CD4-positive, alpha-beta T cell treated with Interleukin-2 at 100 ng/mL for 4 hours (primary cell): Measurements from ENCODE around the gene ANXA2R.
A peak's percentile ranks its signal among the peaks of the same experiment; 100 is the strongest.
"Not testable (repeated sequence)": the region's sequence is repeated elsewhere in the genome, so short reads cannot be mapped to it uniquely, and the experiment has no call there.

Source experiments
- DNase-seq: peaks from one replicate; pipeline ENCODE4 v3.0.0-alpha.2; 2020; ENCODE audit warnings: low spot score

ANXA2R gene

DNA sequence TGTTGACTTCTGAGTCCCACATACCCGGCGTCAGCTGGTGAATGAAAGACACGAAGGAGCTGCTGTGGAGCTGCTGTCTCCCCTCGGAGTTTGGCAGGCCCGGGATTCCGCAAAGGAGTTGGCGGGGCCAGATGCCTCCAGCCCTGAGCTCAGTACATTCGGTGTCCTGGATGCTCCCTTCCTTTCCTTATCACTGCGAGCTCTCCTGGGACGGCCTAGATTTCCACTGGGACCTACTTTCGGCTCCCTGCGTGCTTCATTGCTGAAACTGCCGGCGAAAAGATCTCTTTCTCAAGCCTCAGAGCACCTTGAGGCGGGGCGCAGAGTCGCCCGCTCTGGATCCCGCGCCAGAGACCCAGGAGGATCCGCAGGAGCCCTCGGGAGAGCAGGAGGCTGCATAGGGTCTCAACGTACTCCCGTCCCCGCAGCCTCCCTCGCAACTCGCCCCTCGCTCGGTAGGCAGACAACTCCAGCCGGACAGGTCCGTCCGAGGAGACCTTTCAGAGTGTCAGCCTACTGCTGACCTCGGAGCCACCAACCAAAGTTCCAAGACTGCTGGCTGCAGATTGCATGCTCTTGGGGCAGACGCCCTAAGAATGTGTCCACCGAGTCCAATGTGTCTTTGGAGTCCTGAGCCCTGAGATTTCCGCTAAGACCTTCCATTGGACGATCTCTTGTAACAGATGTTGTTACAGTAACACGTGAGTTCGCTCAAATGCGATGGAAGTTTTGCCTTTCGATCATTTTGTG is 6.1 kb downstream of the ANXA2R start:
- DNase-seq, result no peak

DNA sequence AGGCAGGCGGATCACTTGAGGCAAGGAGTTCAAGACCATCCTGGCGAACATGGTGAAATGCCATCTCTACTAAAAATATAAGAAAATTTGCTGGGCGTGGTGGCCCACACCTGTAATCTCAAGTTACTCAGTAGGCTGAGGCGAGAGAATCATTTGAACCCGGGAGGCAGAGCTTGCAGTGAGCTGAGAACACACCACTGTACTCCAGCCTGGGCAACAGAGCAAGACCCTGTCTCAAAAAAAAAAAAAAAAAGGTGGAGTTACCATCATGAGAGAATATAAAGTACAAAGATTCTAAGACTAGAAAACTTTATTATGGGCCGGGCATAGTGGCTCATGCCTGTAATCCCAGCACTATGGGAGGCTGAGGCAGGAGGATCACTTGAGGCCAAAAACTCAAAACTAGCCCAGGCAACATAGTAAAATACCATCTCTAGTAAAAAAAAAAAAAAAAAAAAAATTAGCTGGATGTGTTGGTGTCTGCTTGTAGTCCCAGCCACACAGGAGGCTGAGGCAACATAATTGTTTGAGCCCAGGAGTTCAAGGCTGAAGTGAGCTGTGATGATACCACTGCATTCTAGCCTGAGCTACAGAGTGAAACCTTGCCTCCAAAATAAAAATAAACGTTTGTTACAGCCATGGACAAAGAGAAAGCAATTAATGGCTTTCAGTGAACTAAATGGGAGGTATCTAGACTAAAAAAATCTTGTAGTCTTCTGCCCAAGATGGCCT is 12.9 kb downstream of the ANXA2R start:
- DNase-seq, result no peak

DNA sequence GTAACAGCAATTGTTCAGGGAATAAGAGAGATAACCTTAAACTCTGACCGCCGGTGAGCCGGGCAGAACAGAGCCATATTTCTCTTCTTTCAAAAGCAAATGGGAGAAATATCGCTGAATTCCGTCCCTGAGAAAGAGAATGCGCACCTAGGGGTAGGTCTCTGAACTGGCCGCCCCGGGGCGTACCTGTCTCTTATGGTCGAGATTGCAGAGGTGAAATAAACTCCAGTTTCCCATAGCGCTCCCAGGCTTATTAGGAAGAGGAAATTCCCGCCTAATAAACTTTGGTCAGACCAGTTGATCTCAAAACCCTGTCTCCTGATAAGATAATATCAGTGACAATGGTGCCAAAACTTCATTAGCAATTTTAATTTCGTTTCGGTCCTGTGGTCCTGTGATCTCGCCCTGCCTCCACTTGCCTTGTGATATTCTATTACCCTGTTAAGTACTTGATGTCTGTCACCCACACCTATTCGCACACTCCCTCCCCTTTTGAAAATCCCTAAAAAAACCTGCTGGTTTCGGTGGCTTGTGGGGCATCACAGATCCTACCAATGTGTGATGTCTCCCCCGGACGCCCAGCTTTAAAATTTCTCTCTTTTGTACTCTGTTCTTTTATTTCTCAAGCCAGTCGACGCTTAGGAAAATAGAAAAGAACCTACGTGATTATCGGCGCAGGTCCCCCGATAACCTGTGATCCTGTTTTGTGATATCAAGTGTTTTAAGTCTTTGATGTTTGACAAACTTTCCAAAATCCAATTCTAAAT is 14.8 kb downstream of the ANXA2R start:
- DNase-seq, result not testable (repeated sequence)

DNA sequence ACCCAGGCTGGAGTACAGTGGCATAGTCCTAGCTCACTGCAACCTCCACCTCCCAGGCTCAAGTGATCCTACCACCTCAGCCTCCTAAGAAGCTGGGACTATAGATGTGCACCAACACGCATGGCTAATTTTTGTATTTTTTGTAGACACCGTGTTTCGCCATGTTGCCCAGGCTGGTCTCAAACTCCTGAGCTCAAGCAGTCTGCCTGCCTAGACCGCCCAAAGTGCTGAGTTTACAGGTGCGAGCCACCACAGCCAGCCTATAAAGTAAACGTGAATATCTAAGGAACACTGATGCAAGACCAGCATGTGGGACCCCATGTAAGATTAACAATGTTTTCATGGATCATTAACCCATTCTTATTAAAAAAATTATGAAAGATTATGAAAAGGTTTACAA is 15.9 kb downstream of the ANXA2R start:
- no peak for DNase-seq

DNA sequence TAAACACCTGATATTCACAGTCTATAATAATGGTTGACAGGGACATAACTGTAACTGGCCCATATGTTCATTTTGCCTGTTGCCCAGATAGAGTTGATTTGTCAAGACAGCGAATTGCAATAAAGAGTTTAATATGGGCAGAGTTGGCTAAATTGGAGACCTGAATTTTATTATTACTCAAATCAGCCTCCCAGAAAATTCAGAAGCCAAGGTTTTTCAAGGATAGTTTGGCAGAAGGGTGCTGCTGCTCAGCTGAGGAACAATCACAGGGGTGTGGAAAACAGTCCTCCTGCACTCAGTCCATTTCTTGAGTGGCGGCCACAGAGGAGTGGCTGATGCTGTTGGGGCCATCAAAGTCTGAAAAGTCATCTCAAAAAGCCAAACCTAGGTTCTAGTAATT is 19.0 kb downstream of the ANXA2R start:
- no peak for DNase-seq

DNA sequence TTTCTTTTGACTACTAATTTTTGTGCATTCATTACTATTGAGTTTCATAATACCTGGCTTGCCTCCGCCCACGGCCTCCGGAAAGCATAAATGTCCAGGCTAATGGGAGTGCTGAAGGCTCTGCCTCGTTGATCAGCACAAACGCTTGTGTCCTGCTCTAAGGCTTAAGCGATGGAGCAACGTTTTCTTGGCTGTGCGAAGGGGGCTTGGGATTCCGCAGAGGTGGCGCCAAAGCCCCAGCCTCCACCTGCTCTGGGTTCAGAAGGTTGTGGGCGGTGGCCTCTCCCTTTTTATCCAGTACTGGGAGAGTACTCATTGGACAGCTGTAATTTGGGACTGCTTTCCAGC is 19.7 kb downstream of the ANXA2R start:
- DNase-seq, result no peak

DNA sequence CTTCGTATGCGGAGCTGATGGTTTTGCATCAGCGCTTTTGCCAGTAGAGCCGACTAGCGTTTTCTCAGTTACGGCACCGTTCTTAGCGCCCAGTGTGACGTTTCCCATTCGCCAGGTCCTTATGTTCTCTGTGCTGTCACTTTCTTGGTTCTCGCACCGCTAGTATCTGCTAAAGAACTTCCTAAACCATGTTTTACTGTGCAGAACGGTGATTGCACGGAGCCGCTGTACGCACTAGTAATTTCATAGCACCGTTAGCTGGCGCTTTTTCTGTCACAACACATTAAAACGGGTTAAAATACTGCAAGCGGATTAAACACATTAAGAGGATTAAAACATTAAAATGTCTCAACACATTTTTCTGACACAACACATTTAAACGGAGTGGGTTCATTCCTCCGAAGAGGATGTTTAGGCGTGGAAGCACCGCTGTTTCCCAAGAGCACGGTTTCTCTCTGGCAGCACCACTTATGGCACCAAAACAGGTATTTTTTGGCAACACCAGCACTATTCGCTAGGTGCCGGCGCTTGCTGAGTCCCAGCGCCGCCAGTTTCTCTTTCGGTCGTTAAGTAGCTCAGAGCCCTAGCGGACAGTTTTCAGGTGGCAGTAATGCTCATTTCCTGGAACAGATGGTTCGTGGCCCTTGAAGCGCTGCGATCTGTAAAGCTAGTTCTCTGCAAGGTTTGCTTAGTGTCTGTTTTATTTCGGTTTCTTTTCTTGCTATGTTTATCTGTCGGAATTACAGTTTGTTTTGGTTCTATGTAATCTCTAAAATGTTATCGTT is 20.3 kb downstream of the ANXA2R start:
- peak; percentile 93 for DNase-seq

DNA sequence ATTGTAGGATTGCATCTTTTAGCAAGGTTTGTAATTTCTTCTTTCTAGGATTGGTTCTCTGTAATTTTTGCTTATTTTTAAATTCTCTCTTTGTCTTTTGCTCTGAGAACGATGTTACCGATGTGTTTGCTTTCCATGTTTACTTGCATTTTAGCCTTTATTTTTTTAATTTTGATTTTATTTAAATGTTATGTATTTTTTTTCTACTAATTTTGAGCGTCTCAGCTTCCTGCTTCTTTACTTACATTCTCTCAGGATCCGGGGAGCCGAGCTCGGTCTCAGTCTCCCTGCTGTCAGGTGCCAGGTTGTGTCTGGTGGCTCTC is 20.9 kb downstream of the ANXA2R start:
- no peak for DNase-seq

DNA sequence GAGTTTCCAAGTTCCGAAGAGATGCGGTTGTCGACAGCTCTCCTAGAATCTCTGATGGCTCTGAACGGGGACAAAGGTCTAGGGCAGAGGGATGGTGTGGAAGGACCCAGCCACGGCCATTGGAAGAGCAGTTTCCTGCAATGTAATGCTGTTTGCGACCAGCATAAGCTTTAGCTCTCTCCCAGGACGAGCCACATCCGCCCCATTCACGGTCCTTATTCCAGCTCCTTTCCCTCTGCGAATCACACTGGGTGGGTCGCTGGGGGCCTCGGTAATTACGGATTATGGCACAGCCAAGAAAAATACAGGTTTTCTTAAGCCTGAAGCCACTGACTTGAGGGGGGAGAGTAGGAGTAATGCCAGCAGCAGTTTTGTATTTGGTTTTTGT is 22.7 kb downstream of the ANXA2R start:
- no peak for DNase-seq

DNA sequence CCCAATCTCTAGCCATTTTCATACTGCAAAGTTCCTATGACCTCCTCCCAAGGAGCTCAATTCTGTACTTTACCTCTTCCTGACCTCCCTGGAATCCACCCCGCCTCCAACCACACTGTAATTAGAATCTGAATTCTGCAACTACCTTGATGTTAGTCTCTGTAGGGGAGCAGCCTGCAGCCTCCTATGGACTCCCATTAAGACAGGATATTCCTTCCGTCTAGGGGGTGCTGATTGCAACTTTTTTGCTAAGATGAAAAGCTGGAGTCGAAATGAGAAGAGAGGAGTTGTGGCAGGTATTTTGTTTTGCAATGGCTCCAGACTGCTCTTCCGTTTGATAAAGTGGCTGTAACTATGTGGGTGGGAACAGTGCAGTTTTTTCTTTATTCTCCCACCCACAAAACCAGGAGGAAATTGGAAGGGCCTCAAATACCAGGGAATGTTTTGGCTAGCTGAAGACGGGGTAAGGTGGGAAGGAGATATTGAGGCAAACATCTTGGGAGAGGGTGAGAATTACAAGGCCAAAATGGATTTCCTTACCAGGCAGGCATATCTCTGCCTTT is 23.8 kb downstream of the ANXA2R start:
- DNase-seq, result no peak

DNA sequence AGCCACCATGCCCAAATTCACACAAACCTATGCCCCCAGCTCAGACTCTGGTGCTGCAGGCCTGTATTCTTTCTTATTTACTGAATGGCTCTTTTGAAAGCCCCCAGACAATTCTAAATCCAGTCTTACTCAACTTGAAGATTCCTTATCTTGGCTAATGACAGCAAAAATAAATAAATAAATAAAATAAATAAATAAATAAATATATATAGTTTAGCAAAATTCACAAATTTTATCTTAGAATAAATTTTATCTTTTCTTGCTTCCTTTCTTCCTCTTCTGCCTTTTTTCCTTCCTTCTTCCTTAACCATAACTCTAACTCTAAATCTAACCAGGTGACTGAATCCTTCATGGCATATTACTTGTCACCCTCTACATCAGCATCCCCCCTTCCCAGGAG is 25.6 kb downstream of the ANXA2R start:
- no peak for DNase-seq

DNA sequence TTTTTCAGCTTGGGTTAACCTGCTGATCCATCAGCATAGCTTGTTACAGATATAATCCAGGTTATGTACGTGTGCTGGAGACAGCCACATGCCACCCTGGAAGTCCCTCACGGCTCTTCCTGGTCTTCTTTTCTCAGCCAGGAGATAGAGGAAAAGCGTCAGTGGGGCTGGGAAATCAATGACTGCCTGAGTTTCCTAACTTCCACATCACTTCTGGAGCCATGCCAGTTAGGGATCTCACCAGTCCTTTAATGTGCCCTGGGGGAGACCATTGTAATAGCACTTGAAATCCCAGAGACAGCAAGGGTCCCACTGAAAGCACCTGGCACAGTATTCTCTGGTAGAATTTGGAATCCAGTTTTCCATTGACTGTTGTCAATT is 29.2 kb downstream of the ANXA2R start:
- DNase-seq, result no peak

DNA sequence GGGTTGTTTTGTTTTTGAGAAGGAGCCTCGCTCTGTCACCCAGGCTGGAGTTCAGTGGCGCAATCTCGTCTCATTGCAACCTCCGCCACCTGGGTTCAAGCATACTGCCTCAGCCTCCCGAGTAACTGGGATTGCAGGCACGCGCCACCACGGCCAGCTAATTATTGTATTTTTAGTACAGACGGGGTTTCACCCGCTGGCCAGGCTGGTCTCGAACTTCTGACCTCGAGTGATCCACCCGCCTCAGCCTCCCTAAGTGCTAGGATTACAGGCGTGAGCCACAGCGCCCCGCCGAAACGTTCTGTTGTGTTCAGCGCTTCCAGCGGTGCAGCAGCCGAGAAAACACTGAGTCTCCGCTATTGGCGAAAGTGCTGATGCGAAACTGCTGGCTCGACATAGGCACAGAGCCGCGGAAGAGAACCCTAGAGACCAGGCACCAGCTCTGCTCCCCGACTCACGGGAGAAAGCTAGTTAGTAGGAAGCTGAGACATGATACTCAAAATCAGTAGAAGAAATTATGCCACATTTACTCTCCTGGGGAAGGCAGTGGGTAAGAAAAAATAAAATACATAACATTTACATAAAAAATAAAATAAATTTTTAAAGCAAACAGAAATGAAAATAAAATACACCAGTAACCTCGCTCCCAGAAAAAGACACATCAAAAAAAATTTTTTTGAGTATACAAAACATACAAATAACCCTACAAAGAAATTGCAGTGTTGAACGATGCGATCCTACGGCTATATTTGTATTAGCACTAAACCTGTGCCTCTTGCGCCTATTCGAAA is 31.6 kb downstream of the ANXA2R start:
- peak; percentile 97 for DNase-seq

DNA sequence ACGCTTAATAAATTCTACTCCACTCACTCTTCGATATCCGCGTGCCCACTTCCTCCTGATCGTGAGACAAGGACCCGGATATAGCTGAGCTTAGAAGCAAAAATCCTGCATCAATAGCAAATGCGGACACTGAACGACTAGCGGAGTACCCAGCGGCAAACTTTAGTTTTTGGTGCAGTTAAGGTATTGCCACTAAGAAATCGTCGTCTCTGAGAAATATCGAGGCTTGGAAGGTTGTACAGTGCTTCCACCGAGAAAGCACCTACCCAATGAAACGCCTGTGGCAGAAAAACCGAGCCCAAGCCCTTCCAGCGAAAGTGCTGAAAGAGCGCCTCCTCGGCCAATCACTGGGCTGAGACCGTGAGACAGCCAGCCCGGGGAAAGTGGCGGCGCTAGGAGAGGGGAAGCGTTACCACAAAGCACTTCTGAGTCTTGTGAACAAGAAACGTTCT is 32.2 kb downstream of the ANXA2R start:
- peak; percentile 89 for DNase-seq

DNA sequence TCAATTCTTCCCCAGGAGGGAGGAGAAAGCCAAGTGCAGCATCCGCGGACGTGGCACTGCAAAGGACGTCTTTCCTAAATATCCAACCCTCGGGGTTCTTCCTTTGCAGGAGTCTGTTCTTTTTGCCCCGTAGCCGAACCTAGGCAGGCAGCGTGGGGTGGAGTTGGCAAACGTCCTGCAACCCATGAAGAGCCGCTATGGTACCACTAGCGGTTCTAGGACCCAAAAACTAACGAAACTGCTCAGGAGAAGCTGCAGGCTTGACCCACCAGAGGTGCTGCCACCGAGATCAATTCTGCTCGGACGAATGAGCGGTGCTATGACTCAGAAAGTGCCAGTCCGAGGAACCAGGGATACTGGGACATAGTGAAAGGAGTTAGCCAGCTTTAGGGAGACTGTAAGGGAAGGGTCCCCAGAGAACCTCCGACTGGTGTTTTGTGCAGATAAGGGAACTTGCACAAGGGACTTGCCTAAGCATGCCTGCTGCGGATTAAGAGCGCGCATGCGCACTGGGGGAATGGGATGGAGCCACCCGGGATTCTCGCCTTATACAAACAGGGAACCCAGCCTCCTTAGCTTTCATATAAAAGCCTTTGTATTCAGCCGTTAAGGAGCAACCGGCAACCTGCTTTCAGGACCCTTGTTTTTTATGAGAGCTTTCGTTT is 32.7 kb downstream of the ANXA2R start:
- peak; percentile 80 for DNase-seq

DNA sequence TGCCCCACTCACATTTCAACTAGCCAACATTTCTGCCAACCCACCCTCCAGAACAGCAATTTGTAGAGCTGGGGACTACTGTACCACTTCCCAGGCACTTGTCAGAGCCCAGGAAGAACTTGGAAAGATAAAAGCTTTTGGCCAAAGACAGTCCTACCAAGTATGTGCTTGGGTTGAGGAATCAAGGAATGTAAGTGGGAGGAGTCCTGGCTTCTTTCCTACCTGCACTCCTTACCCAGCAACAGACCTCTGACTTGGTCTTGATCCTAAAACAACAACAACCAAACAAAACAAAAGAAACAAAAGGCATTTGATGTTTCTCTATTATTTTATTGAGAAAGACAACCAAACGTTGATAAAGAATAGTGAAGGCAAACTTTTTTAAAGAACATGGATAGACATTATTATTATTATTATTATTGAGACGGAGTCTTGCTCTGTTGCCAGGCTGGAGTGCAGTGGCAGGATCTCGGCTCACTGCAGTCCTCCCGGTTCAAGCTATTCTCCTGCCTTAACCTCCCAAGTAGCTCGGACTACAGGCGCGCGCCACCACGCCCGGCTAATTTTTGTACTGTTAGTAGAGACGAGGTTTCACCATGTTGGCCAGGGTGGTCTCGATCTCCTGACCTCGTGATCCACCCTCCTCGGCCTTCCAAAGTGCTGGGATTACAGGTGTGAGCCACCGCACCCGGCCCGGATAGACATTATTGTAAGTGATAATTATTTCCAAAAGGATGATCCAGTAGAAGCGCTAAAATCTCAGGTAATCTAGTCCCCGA is 33.5 kb downstream of the ANXA2R start:
- DNase-seq, result no peak

DNA sequence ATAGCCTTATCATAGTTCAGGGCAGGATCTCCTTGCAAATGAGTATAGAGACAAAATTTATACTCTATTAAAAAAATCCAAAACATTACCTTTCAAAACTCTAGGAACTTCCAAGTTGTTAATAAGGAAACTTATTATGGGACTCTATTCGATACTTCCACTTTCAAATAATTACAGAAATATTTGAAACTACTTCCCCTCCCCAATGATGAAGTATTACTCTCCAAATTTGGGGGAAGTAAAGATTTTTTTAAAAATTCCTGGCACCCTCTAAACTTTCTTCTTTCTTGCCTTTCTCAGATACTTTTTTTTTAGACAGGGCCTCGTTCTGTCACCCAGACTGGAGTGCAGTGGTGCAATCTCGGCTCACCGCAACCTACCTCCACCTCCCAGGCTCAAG is 35.1 kb downstream of the ANXA2R start:
- no peak for DNase-seq

DNA sequence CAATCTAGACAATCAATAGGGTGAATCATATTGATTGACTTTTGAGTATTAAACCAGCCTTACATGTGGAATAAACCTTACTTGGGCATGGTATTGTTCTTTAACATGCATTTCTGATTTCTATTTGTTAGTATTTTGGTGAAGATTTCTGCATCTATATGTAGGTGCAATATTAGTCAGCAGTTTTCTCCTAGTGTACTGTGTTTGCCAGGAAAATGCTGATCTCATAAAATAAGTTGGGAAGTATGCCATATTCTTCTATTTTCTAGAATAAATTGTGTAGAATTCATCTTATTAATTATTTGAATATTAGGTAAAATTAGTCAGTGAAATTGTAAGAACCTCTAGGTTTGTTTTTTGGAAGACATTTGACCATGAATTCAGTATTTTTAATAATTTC is 38.4 kb downstream of the ANXA2R start:
- no peak for DNase-seq

DNA sequence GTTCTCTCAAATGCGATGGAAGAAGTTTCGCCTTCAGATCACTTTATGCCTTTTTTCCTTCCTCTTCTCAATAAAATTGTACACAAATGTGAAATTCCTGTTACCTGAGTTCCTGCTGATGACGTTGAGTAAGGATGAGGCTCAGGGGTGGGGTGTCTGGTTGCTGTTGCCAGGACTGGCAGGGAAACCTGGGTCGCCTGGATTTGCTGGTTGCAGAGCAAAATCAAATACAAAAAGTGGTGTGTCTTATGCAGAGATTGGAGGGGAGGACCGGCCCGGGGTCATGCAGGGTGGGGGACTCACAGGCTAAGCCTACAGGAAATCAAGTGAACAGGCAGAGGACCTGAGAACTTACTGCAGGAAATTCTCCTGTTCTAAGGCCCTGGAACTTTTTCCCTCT is 39.2 kb downstream of the ANXA2R start:
- no peak for DNase-seq
